ENCODE measurements around the gene RAD51B.

RAD51B gene

DNA sequence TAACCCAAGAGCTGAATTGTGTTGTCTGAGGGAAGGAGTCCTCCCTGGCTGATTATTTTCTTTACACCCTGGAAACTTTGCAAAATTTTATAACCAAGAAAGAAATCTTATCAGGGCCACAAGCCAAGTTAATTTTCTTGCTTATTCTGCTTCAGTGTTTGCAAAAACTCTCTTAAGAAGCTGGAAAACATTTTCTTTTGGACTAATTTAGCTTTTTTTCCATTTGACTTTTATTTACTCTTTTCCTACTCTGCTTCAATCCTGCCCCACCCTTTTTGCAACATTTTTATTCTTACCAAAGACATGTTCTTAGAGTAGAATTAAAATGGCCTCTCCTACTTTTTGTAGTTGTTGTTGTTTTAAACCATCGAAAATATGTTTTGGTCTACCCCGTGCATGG is 594.5 kb downstream of the RAD51B start:
- H3K4me3 ChIP-seq = no peak overlapping the region

GRCh38 chr14:68416171-68416570 is 596.6 kb downstream of the RAD51B start:
- Histone ChIP-seq H3K27me3 (no peaks in the 10 kb centered on the region), H4K20me1 (no peaks in the 10 kb centered on the region), H3K36me3 (peaks cover 0 to 5% (median 0%) of the 10 kb centered on the region in 11 experiments; a peak in 1 of 22 replicates), H3K9me3 (replicated peaks in 1 of 11) (peaks cover 0 to 31% (median 17%) of the 10 kb centered on the region in 11 experiments; a peak in 15 of 22 replicates), H3K9ac (no peak overlapping the region; a peak in 1 of 22 replicates), H3K4me1 (peaks cover 9 to 42% (median 28%) of the 10 kb centered on the region in 10 experiments), H3K4me3 (no peak overlapping the region), H3K27ac (peak overlapping the region in 4 of 11 experiments; percentile 0 to 24 (median 19); a peak in 4 of 22 replicates), H3K4me2 (peak overlapping the region in 8 of 11 experiments; percentile 18 to 73 (median 54); a peak in 15 of 22 replicates)
- TF ChIP-seq Cebpa-rat (IDR thresholded peaks at IDR 0.05) = no peak

More for the DNA sequence above, 594.5 kb downstream of the RAD51B start:
- Histone ChIP-seq H3K9ac (no peak overlapping the region), H3K9me3 (replicated peaks in 1 of 11) (peaks cover 0 to 24% (median 7%) of the 10 kb centered on the region in 11 experiments; a peak in 7 of 22 replicates), H3K4me2 (no peak overlapping the region), H3K27me3 (no peaks in the 10 kb centered on the region), H3K36me3 (peaks cover 0 to 5% (median 0%) of the 10 kb centered on the region in 11 experiments; a peak in 1 of 22 replicates), H3K4me1 (peaks cover 23 to 58% (median 43%) of the 10 kb centered on the region in 10 experiments), H4K20me1 (no peaks in the 10 kb centered on the region), H3K27ac (no peak overlapping the region)
- TF ChIP-seq Cebpa-rat (IDR thresholded peaks at IDR 0.05) = no peak

DNA sequence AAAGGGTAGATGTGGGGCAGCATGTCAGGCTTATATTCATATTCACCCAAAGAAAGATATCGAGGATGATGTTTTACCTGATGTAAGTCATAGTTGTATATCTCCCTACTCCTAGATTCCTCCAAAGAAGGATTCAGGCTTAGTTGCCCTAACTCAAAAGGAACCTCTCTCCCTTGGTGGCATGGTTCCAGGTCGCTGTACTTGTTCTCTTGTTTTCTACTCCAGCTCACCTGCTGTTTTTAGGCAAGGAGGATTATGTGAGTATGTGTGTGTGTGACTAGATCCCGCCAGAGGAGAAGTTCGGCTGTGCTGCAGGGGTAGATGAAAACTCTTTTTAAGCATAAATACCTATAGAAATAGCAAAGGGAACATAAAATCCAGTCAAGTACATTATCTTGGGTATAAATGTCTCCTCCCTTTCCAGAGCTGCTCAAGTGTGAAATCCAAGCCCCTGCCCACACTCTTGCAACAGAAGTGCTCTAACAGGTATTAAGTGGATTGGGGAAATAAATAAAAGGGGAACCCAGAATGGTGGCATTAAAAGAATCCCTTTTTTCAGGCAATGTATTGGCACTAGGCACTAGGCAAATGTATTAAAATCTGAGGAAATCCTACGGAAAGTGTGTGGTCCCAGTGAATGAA is 597.6 kb downstream of the RAD51B start:
- Histone ChIP-seq H4K20me1 (no peaks in the 10 kb centered on the region), H3K4me1 (peaks cover 9 to 33% (median 28%) of the 10 kb centered on the region in 10 experiments), H3K27me3 (no peaks in the 10 kb centered on the region), H3K9ac (no peak overlapping the region), H3K4me3 (no peak overlapping the region), H3K4me2 (peak overlapping the region in 10 of 11 experiments; percentile 9 to 73 (median 49); a peak in 17 of 22 replicates), H3K36me3 (peaks cover 0 to 4% (median 0%) of the 10 kb centered on the region in 11 experiments; a peak in 4 of 22 replicates), H3K27ac (peak overlapping the region in 3 of 11 experiments; percentile 16 to 24 (median 22); a peak in 4 of 22 replicates), H3K9me3 (replicated peaks in 1 of 11) (peaks cover 0 to 40% (median 26%) of the 10 kb centered on the region in 11 experiments; a peak in 18 of 22 replicates)
- no peak for TF ChIP-seq Cebpa-rat (IDR thresholded peaks at IDR 0.05)

- no peak overlapping the region for H3K4me3 ChIP-seq
- no peak overlapping the region for H3K4me2 ChIP-seq
- no peak overlapping the region; a peak in 1 of 22 replicates for H3K27ac ChIP-seq
- H3K4me1 ChIP-seq = peaks cover 10 to 29% (median 26%) of the 10 kb centered on the region in 10 experiments
- H3K9ac ChIP-seq = no peak overlapping the region
- peaks cover 0 to 4% (median 0%) of the 10 kb centered on the region in 11 experiments; a peak in 4 of 22 replicates for H3K36me3 ChIP-seq
- H3K27me3 ChIP-seq = no peaks in the 10 kb centered on the region
- H3K9me3 ChIP-seq (replicated peaks in 1 of 11) = peaks cover 0 to 44% (median 26%) of the 10 kb centered on the region in 11 experiments; a peak in 18 of 22 replicates
- H4K20me1 ChIP-seq = no peaks in the 10 kb centered on the region
- no peak for TF ChIP-seq Cebpa-rat (IDR thresholded peaks at IDR 0.05)
Observed at GRCh38 chr14:68418174-68419118, 598.9 kb downstream of the RAD51B start.

DNA sequence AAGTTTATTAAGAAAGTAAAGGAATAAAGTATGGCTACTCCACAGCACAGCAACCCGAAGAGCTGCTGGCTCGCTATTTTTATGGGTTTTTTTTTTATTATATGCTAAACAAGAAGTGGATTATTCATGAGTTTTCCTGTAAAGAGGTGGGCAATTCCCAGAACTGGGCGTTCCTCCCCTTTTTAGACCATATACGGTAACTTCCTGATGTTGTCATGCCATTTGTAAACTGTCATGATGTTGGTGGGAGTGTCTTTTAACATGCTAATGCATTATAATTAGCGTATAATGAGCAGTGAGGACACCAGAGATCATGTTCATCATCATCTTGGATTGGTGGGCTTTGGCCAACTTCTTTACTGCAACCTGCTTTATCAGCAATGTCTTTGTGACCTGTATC is 600.8 kb downstream of the RAD51B start:
- H3K9me3 ChIP-seq (replicated peaks in 1 of 11) = peaks cover 0 to 50% (median 26%) of the 10 kb centered on the region in 11 experiments; a peak in 18 of 22 replicates
- H3K9ac ChIP-seq = no peak overlapping the region
- no peak for TF ChIP-seq Cebpa-rat (IDR thresholded peaks at IDR 0.05)
- H4K20me1 ChIP-seq = no peaks in the 10 kb centered on the region
- no peaks in the 10 kb centered on the region for H3K27me3 ChIP-seq
- no peak overlapping the region for H3K27ac ChIP-seq
- peaks cover 0 to 4% (median 0%) of the 10 kb centered on the region in 11 experiments; a peak in 4 of 22 replicates for H3K36me3 ChIP-seq
- H3K4me3 ChIP-seq = no peak overlapping the region
- no peak overlapping the region for H3K4me2 ChIP-seq
- peaks cover 15 to 30% (median 23%) of the 10 kb centered on the region in 10 experiments for H3K4me1 ChIP-seq

- Histone ChIP-seq H3K36me3 (peaks cover 0 to 4% (median 0%) of the 10 kb centered on the region in 11 experiments; a peak in 4 of 22 replicates), H3K27ac (no peak overlapping the region), H3K27me3 (no peaks in the 10 kb centered on the region), H3K9me3 (replicated peaks in 1 of 11) (peaks cover 0 to 54% (median 26%) of the 10 kb centered on the region in 11 experiments; a peak in 18 of 22 replicates), H3K9ac (no peak overlapping the region), H3K4me2 (no peak overlapping the region), H3K4me3 (no peak overlapping the region), H3K4me1 (peaks cover 14 to 30% (median 16%) of the 10 kb centered on the region in 10 experiments), H4K20me1 (no peaks in the 10 kb centered on the region)
- no peak for TF ChIP-seq Cebpa-rat (IDR thresholded peaks at IDR 0.05)
Observed at GRCh38 chr14:68421116-68421515, 601.5 kb downstream of the RAD51B start.

DNA sequence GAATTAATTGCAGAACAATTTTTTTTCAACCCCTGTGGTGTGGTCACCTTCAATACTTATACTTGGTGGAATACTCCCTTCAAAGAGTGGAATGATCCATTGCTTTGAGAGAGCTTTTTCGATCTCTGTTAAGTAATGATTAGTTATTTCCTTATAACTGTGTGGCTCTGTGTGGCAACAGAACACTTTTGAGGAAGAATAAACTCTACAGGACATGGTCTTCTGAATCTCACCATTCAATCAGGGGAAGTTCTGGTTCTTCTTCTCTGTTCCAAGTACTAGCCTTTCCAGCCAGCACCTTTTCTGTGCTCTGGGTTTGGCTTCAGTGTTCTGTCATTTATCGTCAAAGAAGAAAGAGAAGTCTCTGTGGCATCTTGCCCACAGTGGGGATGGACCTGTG is 604.1 kb downstream of the RAD51B start:
- Histone ChIP-seq H3K27ac (no peak overlapping the region), H4K20me1 (no peaks in the 10 kb centered on the region), H3K9ac (no peak overlapping the region), H3K4me3 (no peak overlapping the region), H3K4me1 (peaks cover 0 to 18% (median 0%) of the 10 kb centered on the region in 10 experiments; a peak in 7 of 20 replicates), H3K36me3 (peaks cover 0 to 14% (median 3%) of the 10 kb centered on the region in 11 experiments; a peak in 8 of 22 replicates), H3K4me2 (peak overlapping the region in 2 of 11 experiments; percentile 14 to 35; a peak in 3 of 22 replicates), H3K27me3 (no peaks in the 10 kb centered on the region), H3K9me3 (replicated peaks in 1 of 11) (peaks cover 15 to 61% (median 43%) of the 10 kb centered on the region in 11 experiments)
- no peak for TF ChIP-seq Cebpa-rat (IDR thresholded peaks at IDR 0.05)

DNA sequence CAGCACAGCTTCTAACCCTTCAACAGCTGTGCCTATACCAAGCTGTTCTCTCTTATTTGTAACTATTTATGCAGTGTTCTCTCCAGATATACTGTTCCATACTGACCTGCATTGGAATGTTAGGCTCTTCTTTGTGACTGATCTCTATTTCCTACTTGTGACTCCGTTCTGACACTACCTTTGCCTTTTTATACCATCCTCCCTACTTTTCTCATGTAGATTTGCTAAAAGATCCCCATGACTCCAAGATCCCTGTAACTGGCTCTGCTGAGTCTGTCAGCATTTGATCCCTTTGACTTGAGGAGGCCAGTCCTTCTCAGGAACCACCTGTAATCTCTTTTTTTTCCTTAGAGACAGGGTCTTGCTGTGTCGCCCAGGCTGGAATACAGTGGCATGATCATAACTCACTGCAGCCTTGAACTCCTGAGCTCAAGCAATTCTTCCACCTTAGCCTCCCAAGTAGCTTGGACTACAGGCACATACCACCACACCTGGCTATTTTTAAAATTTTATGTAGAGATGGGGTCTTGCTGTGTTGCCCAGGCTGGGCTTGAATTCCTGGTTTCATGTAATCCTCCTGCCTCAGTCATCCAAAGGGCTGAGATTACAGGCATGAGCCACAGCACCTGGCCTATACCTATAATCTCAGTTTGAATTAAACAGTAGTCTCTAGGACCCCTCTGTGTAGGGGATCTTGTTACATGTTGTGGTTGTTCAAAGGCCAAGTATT is 605.0 kb downstream of the RAD51B start:
- H3K36me3 ChIP-seq = peaks cover 0 to 14% (median 3%) of the 10 kb centered on the region in 11 experiments; a peak in 8 of 22 replicates
- H3K27me3 ChIP-seq = no peaks in the 10 kb centered on the region

More for the DNA sequence above, 605.0 kb downstream of the RAD51B start:
- Histone ChIP-seq H3K9me3 (replicated peaks in 1 of 11) (peaks cover 15 to 60% (median 45%) of the 10 kb centered on the region in 11 experiments), H4K20me1 (no peaks in the 10 kb centered on the region), H3K4me3 (no peak overlapping the region), H3K9ac (no peak overlapping the region), H3K27ac (no peak overlapping the region), H3K4me2 (no peak overlapping the region), H3K4me1 (peaks cover 0 to 18% (median 0%) of the 10 kb centered on the region in 10 experiments; a peak in 7 of 20 replicates)
- TF ChIP-seq Cebpa-rat (IDR thresholded peaks at IDR 0.05) = no peak
